Measurements from ENCODE around the gene PADI2.
A peak's percentile ranks its signal among the peaks of the same experiment; 100 is the strongest.

PADI2 gene

DNA sequence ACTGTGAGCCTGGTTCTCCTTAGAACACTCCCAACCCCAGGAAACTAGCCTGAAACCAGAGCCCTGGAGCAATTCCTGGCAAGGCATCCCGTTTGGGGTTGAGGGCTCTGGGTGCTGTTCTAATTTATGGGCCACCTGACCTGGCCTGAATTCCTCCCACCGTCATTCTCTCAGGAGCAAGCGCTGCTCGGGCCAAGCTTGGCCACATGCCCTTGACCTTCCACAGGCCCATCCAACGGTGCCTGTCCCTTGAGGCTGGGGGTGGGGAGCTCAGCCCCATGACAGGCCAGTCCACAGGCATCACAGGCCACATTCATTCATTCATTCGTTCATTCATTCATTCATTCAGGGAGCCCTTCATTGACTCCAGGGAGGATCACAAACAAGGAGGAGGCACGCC lies 5.3 kb downstream of the PADI2 start:
- no CpG with 5 or more reads among the region's 7 CpGs for WGBS, 2 donors (ENCODE audit: extremely low coverage in 2 of 2, insufficient read length in 2 of 2, insufficient replicate concordance in 1 of 2)
- Histone ChIP-seq H2BK15ac (ENCODE audit: low read length) (peak overlapping the region; percentile 3), H3K4me1 (ENCODE audit: control insufficient read depth in 2 of 2, insufficient read depth in 1 of 2, low read depth in 1 of 2, low read length in 2 of 2) (peaks cover 0 to 6% of the 10 kb centered on the region in 2 donors), H2BK5ac (ENCODE audit: low read length) (no peak overlapping the region), H3K4me2 (ENCODE audit: insufficient read depth, low read length, poor library complexity, severe bottlenecking) (no peak overlapping the region), H2BK120ac (ENCODE audit: low read depth, low read length) (no peak overlapping the region), H2AK5ac (ENCODE audit: low read depth, low read length) (no peak overlapping the region), H3K9ac (ENCODE audit: low read depth, low read length, poor library complexity) (no peak overlapping the region), H3K14ac (ENCODE audit: low read length) (no peak overlapping the region), H2BK12ac (ENCODE audit: low read length) (no peak overlapping the region), H3K27me3 (ENCODE audit: control insufficient read depth in 3 of 3, insufficient read depth in 3 of 3, low read depth in 1 of 3, low read length in 3 of 3) (peaks cover 3 to 54% (median 24%) of the 10 kb centered on the region in 3 experiments), H3K23ac (ENCODE audit: low read depth, low read length, poor library complexity) (no peak overlapping the region), H4K8ac (ENCODE audit: low read depth, low read length) (no peak overlapping the region), H4K91ac (ENCODE audit: low read depth, low read length, poor library complexity) (no peak overlapping the region), H2AFZ (ENCODE audit: low read length) (no peak overlapping the region), H3K36me3 (replicated peaks in 1 of 2; ENCODE audit: control insufficient read depth in 2 of 2, insufficient read depth in 2 of 2, low read length in 2 of 2) (no peaks in the 10 kb centered on the region), H3K79me1 (ENCODE audit: low read depth, low read length) (no peaks in the 10 kb centered on the region), H3K9me3 (replicated peaks in 1 of 2; ENCODE audit: control insufficient read depth in 2 of 2, insufficient read depth in 1 of 2, low read depth in 1 of 2, low read length in 2 of 2) (no peaks in the 10 kb centered on the region), H3K4ac (ENCODE audit: low read length) (no peak overlapping the region), H3K4me3 (ENCODE audit: low read length in 2 of 2) (no peak overlapping the region), H3K18ac (ENCODE audit: low read length) (no peak overlapping the region), H3K27ac (replicated peaks; ENCODE audit: low read length) (no peak overlapping the region)
- DNase-seq (ENCODE audit: low spot score), result no peak

GRCh38 chr1:17112496-17113236 lies 6.6 kb downstream of the PADI2 start:
- Histone ChIP-seq H3K27ac (replicated peaks; ENCODE audit: low read length) (no peak overlapping the region), H3K9ac (ENCODE audit: low read depth, low read length, poor library complexity) (no peak overlapping the region), H3K36me3 (replicated peaks in 1 of 2; ENCODE audit: control insufficient read depth in 2 of 2, insufficient read depth in 2 of 2, low read length in 2 of 2) (no peaks in the 10 kb centered on the region), H3K79me1 (ENCODE audit: low read depth, low read length) (no peaks in the 10 kb centered on the region), H3K18ac (ENCODE audit: low read length) (peak overlapping the region; percentile 41), H3K27me3 (ENCODE audit: control insufficient read depth in 3 of 3, insufficient read depth in 3 of 3, low read depth in 1 of 3, low read length in 3 of 3) (peaks cover 0 to 42% (median 11%) of the 10 kb centered on the region in 3 experiments), H2AFZ (ENCODE audit: low read length) (no peak overlapping the region), H2BK5ac (ENCODE audit: low read length) (no peak overlapping the region), H3K4ac (ENCODE audit: low read length) (no peak overlapping the region), H4K91ac (ENCODE audit: low read depth, low read length, poor library complexity) (no peak overlapping the region), H3K14ac (ENCODE audit: low read length) (no peak overlapping the region), H4K8ac (ENCODE audit: low read depth, low read length) (no peak overlapping the region), H2BK15ac (ENCODE audit: low read length) (peak overlapping the region; percentile 38), H2AK5ac (ENCODE audit: low read depth, low read length) (peak overlapping the region; percentile 73), H3K4me1 (ENCODE audit: control insufficient read depth in 2 of 2, insufficient read depth in 1 of 2, low read depth in 1 of 2, low read length in 2 of 2) (peaks cover 0 to 3% of the 10 kb centered on the region in 2 donors), H2BK120ac (ENCODE audit: low read depth, low read length) (no peak overlapping the region), H3K4me2 (ENCODE audit: insufficient read depth, low read length, poor library complexity, severe bottlenecking) (no peak overlapping the region), H3K9me3 (replicated peaks in 1 of 2; ENCODE audit: control insufficient read depth in 2 of 2, insufficient read depth in 1 of 2, low read depth in 1 of 2, low read length in 2 of 2) (no peaks in the 10 kb centered on the region), H3K4me3 (ENCODE audit: low read length in 2 of 2) (no peak overlapping the region), H3K23ac (ENCODE audit: low read depth, low read length, poor library complexity) (no peak overlapping the region), H2BK12ac (ENCODE audit: low read length) (no peak overlapping the region)
- DNase-seq (ENCODE audit: low spot score), result no peak
- no CpG with 5 or more reads among the region's 7 CpGs for WGBS, 2 donors (ENCODE audit: extremely low coverage in 2 of 2, insufficient read length in 2 of 2, insufficient replicate concordance in 1 of 2)

GRCh38 chr1:17112076-17112475 lies 7.2 kb downstream of the PADI2 start:
- Histone ChIP-seq H3K4me1 (ENCODE audit: control insufficient read depth in 2 of 2, insufficient read depth in 1 of 2, low read depth in 1 of 2, low read length in 2 of 2) (peaks cover 0 to 3% of the 10 kb centered on the region in 2 donors), H2AFZ (ENCODE audit: low read length) (no peak overlapping the region), H3K36me3 (replicated peaks in 1 of 2; ENCODE audit: control insufficient read depth in 2 of 2, insufficient read depth in 2 of 2, low read length in 2 of 2) (no peaks in the 10 kb centered on the region), H4K8ac (ENCODE audit: low read depth, low read length) (peak overlapping the region; percentile 23), H3K79me1 (ENCODE audit: low read depth, low read length) (no peaks in the 10 kb centered on the region), H2BK15ac (ENCODE audit: low read length) (peak overlapping the region; percentile 38), H2BK5ac (ENCODE audit: low read length) (no peak overlapping the region), H3K9me3 (replicated peaks in 1 of 2; ENCODE audit: control insufficient read depth in 2 of 2, insufficient read depth in 1 of 2, low read depth in 1 of 2, low read length in 2 of 2) (no peaks in the 10 kb centered on the region), H4K91ac (ENCODE audit: low read depth, low read length, poor library complexity) (no peak overlapping the region), H2AK5ac (ENCODE audit: low read depth, low read length) (peak overlapping the region; percentile 73), H3K27ac (replicated peaks; ENCODE audit: low read length) (no peak overlapping the region), H3K23ac (ENCODE audit: low read depth, low read length, poor library complexity) (no peak overlapping the region), H3K14ac (ENCODE audit: low read length) (peak overlapping the region; percentile 3), H3K27me3 (ENCODE audit: control insufficient read depth in 3 of 3, insufficient read depth in 3 of 3, low read depth in 1 of 3, low read length in 3 of 3) (peaks cover 0 to 41% (median 7%) of the 10 kb centered on the region in 3 experiments), H3K18ac (ENCODE audit: low read length) (peak overlapping the region; percentile 0), H3K4ac (ENCODE audit: low read length) (no peak overlapping the region), H2BK12ac (ENCODE audit: low read length) (no peak overlapping the region), H3K9ac (ENCODE audit: low read depth, low read length, poor library complexity) (no peak overlapping the region), H3K4me2 (ENCODE audit: insufficient read depth, low read length, poor library complexity, severe bottlenecking) (no peak overlapping the region), H2BK120ac (ENCODE audit: low read depth, low read length) (no peak overlapping the region), H3K4me3 (ENCODE audit: low read length in 2 of 2) (no peak overlapping the region)
- no CpG with 5 or more reads among the region's 6 CpGs for WGBS, 2 donors (ENCODE audit: extremely low coverage in 2 of 2, insufficient read length in 2 of 2, insufficient replicate concordance in 1 of 2)
- DNase-seq (ENCODE audit: low spot score), result no peak

DNA sequence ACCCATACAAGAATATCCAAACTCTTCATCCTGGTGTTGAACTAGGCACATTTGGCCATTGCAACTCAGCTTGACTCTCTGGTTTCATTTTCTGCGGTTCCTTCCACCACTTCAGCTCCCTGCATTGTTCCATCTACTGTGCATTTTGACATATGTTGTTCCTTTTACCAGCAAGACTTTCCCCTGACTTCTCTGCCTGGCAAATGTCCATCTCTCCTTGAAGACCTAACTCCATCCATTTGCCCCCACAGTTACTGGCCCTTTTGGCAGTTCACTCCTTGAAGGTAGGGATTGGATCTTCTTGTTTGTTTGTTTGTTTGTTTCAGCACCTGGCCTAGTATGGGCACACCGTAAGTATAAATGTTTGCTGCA lies 8.7 kb downstream of the PADI2 start:
- H2AK5ac ChIP-seq (ENCODE audit: low read depth, low read length), result no peak overlapping the region
- no peak overlapping the region for H2BK12ac ChIP-seq (ENCODE audit: low read length)
- peaks cover 0 to 30% (median 0%) of the 10 kb centered on the region in 3 experiments for H3K27me3 ChIP-seq (ENCODE audit: control insufficient read depth in 3 of 3, insufficient read depth in 3 of 3, low read depth in 1 of 3, low read length in 3 of 3)
- no peaks in the 10 kb centered on the region for H3K36me3 ChIP-seq (replicated peaks in 1 of 2; ENCODE audit: control insufficient read depth in 2 of 2, insufficient read depth in 2 of 2, low read length in 2 of 2)
- no peak overlapping the region for H2BK5ac ChIP-seq (ENCODE audit: low read length)
- peaks cover 0 to 3% of the 10 kb centered on the region in 2 donors for H3K4me1 ChIP-seq (ENCODE audit: control insufficient read depth in 2 of 2, insufficient read depth in 1 of 2, low read depth in 1 of 2, low read length in 2 of 2)
- no peak overlapping the region for H3K9ac ChIP-seq (ENCODE audit: low read depth, low read length, poor library complexity)
- no peak overlapping the region for H4K91ac ChIP-seq (ENCODE audit: low read depth, low read length, poor library complexity)
- no peak overlapping the region for H3K18ac ChIP-seq (ENCODE audit: low read length)
- H3K79me1 ChIP-seq (ENCODE audit: low read depth, low read length), result no peaks in the 10 kb centered on the region
- no peak overlapping the region for H3K27ac ChIP-seq (replicated peaks; ENCODE audit: low read length)
- no peak overlapping the region for H2AFZ ChIP-seq (ENCODE audit: low read length)
- H4K8ac ChIP-seq (ENCODE audit: low read depth, low read length), result no peak overlapping the region
- no peak overlapping the region for H3K23ac ChIP-seq (ENCODE audit: low read depth, low read length, poor library complexity)
- H2BK15ac ChIP-seq (ENCODE audit: low read length), result no peak overlapping the region
- no CpG with 5 or more reads among the region's 2 CpGs for WGBS, 2 donors (ENCODE audit: extremely low coverage in 2 of 2, insufficient read length in 2 of 2, insufficient replicate concordance in 1 of 2)
- no peak for DNase-seq (ENCODE audit: low spot score)
- H3K4me3 ChIP-seq (ENCODE audit: low read length in 2 of 2), result no peak overlapping the region
- H3K14ac ChIP-seq (ENCODE audit: low read length), result no peak overlapping the region
- H2BK120ac ChIP-seq (ENCODE audit: low read depth, low read length), result no peak overlapping the region
- no peak overlapping the region for H3K4me2 ChIP-seq (ENCODE audit: insufficient read depth, low read length, poor library complexity, severe bottlenecking)
- H3K9me3 ChIP-seq (replicated peaks in 1 of 2; ENCODE audit: control insufficient read depth in 2 of 2, insufficient read depth in 1 of 2, low read depth in 1 of 2, low read length in 2 of 2), result no peaks in the 10 kb centered on the region
- H3K4ac ChIP-seq (ENCODE audit: low read length), result no peak overlapping the region
